GM19463 (cell line): Measurements from ENCODE around the gene AIRE.
A peak's percentile ranks its signal among the peaks of the same experiment; 100 is the strongest.
"Not testable (repeated sequence)": the region's sequence is repeated elsewhere in the genome, so short reads cannot be mapped to it uniquely, and the experiment has no call there.

Experiments
- ATAC-seq: cut with Tn5 transposase; IDR thresholded peaks from one replicate; pipeline ENCODE4 v1.9.1; 2021; ENCODE audit warnings: mild to moderate bottlenecking, moderate library complexity; ENCODE audit not compliant: unreplicated experiment

Gene AIRE

GRCh38 chr21:44291078-44291935 lies 5.6 kb downstream of the AIRE start:
- no peak for ATAC-seq

- no peak for ATAC-seq
These were observed 6.5 kb downstream of the AIRE start for GRCh38 chr21:44291936-44292811.

- ATAC-seq: no peak
These were observed 7.1 kb downstream of the AIRE start for GRCh38 chr21:44292812-44293195.

GRCh38 chr21:44293551-44294231 lies 8.0 kb downstream of the AIRE start:
- no peak for ATAC-seq

DNA sequence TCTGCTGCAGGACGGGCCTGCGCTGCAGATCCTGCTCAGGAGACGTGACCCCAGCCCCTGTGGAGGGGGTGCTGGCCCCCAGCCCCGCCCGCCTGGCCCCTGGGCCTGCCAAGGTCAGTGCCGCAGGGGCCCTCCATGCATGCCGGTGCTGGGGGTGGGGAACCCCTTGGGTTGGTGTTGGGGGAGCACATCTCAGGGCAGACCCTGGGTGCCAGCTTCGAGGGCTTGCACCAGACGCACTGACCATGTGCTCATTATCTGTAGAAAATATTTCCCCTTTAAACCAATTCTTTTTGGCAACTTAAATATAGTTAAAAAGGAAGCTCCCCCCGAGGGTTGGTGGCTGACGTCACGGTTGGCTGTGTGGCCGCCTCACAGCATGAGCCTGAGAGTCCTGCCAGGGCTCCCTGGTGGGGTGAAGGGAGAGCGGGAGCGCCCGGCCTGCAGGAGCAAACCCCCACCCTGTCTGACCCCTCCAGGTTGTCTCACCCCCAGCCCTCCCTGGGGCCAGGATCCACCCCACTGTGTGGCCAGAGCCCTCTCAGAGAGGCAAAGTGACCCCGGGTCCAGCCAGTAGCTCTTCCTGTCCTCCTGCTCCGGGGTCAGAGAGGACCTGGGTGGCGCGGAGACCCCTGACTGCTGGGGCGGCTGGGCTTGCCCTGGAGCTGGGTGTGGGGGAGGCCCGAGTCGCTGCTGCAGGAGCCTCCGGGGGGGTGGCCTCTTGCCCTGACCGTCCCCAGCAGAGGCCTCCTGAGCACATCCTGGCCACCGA lies 8.9 kb downstream of the AIRE start:
- no peak for ATAC-seq

GRCh38 chr21:44295163-44295573 lies 9.5 kb downstream of the AIRE start:
- ATAC-seq: no peak

- ATAC-seq: no peak
These were observed 10.0 kb downstream of the AIRE start for GRCh38 chr21:44295646-44296045.

- no peak for ATAC-seq
These were observed 10.4 kb downstream of the AIRE start for GRCh38 chr21:44296103-44296519.

DNA sequence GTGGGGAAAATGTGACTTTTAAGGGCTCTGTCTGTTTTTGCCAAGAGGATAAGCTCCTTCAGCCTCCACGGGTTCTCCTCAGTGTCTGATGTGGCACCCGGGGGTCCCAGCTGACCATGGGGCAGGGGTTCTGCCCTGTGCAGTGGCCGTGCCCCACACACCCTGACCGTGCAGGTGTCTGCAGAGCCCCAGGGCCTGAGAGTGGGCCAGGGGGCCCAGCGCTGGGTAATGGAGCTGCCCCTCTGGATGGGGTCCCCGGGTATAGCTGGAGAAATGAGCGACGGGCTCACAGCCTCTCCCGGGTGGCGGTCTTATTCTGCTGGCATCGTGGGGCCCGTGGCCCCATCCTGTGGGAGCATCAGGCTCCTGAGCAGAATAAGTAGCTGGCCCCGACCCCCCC lies 11.2 kb downstream of the AIRE start:
- no peak for ATAC-seq

DNA sequence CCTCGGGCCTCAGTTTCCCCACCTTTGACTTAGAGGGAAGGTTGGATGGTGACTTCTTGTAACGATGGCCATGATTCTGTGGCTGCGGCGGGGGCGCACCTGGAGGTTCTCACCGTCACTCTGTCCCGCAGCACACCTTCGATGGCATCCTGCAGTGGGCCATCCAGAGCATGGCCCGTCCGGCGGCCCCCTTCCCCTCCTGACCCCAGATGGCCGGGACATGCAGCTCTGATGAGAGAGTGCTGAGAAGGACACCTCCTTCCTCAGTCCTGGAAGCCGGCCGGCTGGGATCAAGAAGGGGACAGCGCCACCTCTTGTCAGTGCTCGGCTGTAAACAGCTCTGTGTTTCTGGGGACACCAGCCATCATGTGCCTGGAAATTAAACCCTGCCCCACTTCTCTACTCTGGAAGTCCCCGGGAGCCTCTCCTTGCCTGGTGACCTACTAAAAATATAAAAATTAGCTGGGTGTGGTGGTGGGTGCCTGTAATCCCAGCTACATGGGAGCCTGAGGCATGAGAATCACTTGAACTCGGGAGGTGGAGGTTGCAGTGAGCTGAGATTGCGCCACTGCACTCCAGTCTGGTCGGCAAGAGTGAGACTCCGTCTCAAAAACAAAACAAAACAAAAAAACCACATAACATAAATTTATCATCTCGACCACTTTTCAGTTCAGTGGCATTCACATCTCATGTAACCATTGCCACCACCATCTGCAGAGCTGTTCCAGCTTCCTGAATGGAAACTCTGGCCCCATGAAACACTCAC lies 12.0 kb downstream of the AIRE start:
- ATAC-seq: no peak

DNA sequence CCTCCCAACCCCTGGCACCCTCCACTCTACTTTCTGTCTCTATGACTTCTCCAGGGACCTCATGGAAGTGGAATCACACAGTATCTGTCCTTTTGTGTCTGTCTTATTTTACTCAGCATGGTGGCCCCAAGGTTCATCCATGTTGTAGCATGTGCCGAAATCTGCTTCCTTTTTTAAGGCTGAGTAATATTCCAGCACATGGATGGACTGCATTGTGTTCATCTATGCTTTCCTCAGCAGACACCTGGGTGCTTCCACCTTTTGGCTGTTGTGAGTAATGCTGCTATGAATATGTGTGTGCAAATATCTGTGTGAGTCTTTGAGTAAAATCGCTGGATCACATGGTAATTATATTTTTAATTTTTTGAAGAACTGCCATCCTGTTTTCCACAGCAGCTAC lies 12.6 kb downstream of the AIRE start:
- no peak for ATAC-seq

- no peak for ATAC-seq
These were observed 13.4 kb downstream of the AIRE start for GRCh38 chr21:44299085-44299457.

DNA sequence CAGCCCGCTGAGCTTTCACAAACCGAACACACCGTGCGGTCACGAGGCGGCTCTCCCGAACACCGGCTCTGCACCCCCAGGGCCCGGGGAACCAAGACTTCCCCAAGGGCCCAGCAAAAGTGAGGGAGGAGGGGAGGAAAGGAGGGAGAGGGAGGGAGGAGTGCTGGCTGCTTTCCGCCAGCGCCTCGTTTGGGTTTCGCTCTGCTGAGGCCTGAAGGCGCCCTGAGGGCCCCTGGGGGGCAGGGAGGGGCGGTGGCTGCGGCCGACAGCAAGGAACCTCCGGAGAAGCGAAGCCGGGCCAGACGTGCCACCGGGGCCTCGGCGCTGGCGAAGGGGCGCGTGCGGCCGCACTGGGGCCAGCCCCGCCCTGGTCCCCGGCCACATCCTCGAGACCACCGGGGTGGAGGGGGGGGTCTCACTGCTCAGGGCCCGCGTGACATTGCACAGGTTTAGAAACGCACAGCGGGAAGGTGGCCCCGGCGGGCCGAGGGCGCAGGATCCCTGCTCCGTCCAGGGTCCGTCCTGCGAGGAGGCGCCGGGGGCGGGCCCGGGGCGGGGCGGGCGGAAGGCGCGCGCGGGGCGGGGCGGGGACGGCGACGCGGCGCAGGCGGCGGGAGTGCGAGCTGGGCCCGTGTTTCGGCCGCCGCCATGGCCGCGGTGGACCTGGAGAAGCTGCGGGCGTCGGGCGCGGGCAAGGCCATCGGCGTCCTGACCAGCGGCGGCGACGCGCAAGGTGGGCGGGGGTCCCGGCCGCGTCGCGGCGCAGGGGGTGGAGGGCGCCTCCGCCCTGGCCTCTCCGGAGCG lies 14.0 kb downstream of the AIRE start, which contains the start of gene PFKL:
PFKL (plus strand) TSS at position 596 of the 804 bp plus-strand sequence; CDS start at position 649, 53 bp downstream.
- ATAC-seq: peak; percentile 61

GRCh38 chr21:44300262-44300959 lies 14.7 kb downstream of the AIRE start:
- ATAC-seq: peak; percentile 41

GRCh38 chr21:44301141-44301540 lies 15.5 kb downstream of the AIRE start:
- ATAC-seq: no peak

DNA sequence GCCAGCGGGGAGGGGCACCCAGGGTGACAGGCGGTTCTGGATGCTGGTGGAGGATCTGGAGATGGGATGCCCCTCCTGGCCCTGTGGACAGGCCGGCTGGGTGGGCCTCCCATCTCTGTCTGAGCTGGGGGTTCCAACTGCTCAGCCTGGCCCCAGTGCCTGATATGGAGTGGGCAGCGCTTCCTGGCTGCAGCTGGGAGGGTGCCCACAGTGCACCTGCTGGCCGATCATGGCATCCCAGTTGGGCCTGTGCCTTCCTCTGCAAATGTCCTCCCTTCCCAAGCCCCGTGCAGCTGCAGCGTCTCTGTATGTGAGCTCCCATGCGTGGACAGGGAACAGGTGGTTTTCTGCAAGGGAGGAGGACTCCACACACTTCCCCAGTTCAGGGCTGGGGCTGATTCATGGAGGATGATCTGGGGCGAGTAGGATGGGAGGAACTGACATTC lies 16.3 kb downstream of the AIRE start:
- no peak for ATAC-seq

DNA sequence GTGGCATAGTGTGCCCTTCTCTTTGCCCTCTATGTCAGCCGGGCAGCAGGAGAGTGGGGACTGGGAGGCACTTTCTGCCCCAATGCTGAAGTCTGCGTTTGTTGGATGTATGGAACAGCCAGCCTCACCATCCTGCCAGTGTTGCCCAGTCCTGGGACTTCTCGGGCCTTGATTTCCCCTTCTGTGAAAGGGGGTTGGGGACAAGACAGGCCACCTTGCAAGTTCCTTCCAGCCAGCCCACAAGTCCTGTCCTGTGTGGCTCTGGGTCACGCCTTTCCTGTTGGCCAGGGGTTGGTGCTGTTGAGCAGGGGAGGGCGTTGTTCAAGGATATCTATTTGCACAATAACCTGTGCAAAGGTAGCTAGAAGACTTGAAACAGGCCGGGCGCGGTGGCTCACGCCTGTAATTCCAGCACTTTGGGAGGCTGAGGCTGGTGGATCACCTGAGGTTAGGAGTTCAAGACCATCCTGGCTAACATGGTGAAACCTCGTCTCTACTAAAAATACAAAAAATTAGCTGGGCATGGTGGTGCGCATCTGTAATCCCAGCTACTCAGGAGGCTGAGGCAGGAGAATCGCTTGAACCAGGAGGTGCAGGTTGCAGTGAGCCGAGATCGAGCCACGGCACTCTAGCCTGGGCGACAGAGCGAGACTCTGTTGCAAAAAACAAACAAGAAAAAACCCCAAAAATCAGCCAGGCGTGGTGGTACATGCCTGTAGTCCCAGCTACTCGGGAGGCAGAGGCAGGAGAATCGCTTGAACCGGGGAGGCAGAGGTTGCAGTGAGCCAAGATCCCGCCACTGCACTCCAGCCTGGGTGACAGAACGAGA lies 17.1 kb downstream of the AIRE start:
- not testable (repeated sequence) for ATAC-seq
